ENCODE measurements around the gene TEC.

GRCh38 chr4:48299560-48299959, 29.9 kb upstream of the TEC start:
- TF ChIP-seq ZFX (IDR thresholded peaks at IDR 0.05) (no peak), CTCF (conservative IDR thresholded peaks at IDR 0.05) (no peak)

Data from C4-2B (cell line).